Kidney (tissue), 14 donors: ENCODE measurements around the gene EGFR. TPM values are rescaled to one million over a fixed set of nuclear protein-coding genes. Genes with fewer than 3 reads are reported as not detected.

Experiments used
- DNase-seq, 5 donors: peaks; one replicate each; pipeline ENCODE4 v3.0.0-alpha.2; 2013 to 2020
- FAIRE-seq: peaks from 2 replicates; lab custom pipeline; 2012; peaks lifted over from hg19 to GRCh38; lab: Jason Lieb, UNC
- H3K27ac ChIP-seq, 2 donors: one replicate each; pipeline ENCODE4 v1.7.0; 2013; ENCODE audit warnings: low read depth in 2 of 2, low read length in 2 of 2, inconsistent platforms in 1 of 2
- H3K27me3 ChIP-seq: one replicate; pipeline ENCODE4 v1.7.1; 2013; ENCODE audit warnings: low read length, inconsistent platforms; ENCODE audit not compliant: control insufficient read depth, insufficient read depth
- H3K36me3 ChIP-seq, 3 donors: one replicate each; pipeline versions ENCODE4 v1.7.0 to v1.7.1; 2013; ENCODE audit warnings: low read length in 3 of 3, control low read depth in 1 of 3, inconsistent platforms in 1 of 3; ENCODE audit not compliant: insufficient read depth in 3 of 3, control insufficient read depth in 2 of 3
- H3K4me1 ChIP-seq, 3 donors: one replicate each; pipeline versions ENCODE4 v1.7.0 to v1.7.1; 2013; ENCODE audit warnings: low read length in 3 of 3, inconsistent platforms in 1 of 3, low read depth in 1 of 3; ENCODE audit not compliant: control insufficient read depth in 2 of 3, insufficient read depth in 2 of 3
- H3K4me3 ChIP-seq, 3 donors: one replicate each; pipeline versions ENCODE4 v1.7.0 to v1.8.1; 2013; ENCODE audit warnings: low read length in 3 of 3, control low read depth in 1 of 3, inconsistent platforms in 1 of 3
- H3K9ac ChIP-seq, 3 donors: one replicate each; pipeline versions ENCODE4 v1.7.0 to v1.7.1; 2013; ENCODE audit warnings: low read length in 3 of 3, control low read depth in 1 of 3, inconsistent platforms in 1 of 3
- H3K9me3 ChIP-seq, 3 donors: one replicate each; pipeline versions ENCODE4 v1.7.0 to v1.7.1; 2013; ENCODE audit warnings: low read length in 3 of 3, control low read depth in 1 of 3, inconsistent platforms in 1 of 3; ENCODE audit not compliant: control insufficient read depth in 2 of 3, insufficient read depth in 1 of 3
- CTCF ChIP-seq: IDR thresholded peaks from 3 replicates; pipeline ENCODE4 v1.5.1; 2012; ENCODE audit warnings: mild to moderate bottlenecking, moderate library complexity, borderline replicate concordance; ENCODE audit not compliant: insufficient read depth; ENCODE audit errors: extremely low read depth
- intact Hi-C: fragments of 100-400 bp; cut with DNase I; formaldehyde crosslinking; loops from one replicate; pipeline ENCODE4 v1.11.1; 2022
- polyA plus RNA-seq: library from polyadenylated mRNA; stranded (reverse); fragments of 350-450 nt; fragmentation: Illumina TruSeq; extraction: RNeasy Lipid Tissue Mini Kit (QIAGEN cat#74804); gene quantifications from one replicate; pipeline ENCODE4 v1.2.3, GENCODE V29; 2014; ENCODE audit warnings: low read depth, low replicate concordance; ENCODE audit not compliant: insufficient read depth
- total RNA-seq: library from RNA; stranded (reverse); fragmentation: NEBNext Ultra II Directional; extraction: Animal tissue kit (Norgen Biotek cat#: 25700); gene quantifications from one replicate; pipeline ENCODE4 v1.2.1, GENCODE V29; 2021
- donor health status: control.
- donor health status: control.
- donor health status: control.
- donor health status: control.
- donor health status: control.
- donor health status: DM: yes; HTN: yes; CAD: no.
- donor health status: Normal renal cell carcinoma (clear cell type).

Gene EGFR
- total and polyA plus RNA-seq, 2 donors from 2014 or later, result 5.9 to 61.3 TPM

- Histone ChIP-seq H3K27ac (no peak overlapping the region), H3K27me3 (no peaks in the 10 kb centered on the region), H3K9me3 (peaks cover 0 to 4% (median 0%) of the 10 kb centered on the region in 3 donors), H3K4me1 (no peaks in the 10 kb centered on the region), H3K9ac (no peak overlapping the region), H3K4me3 (no peak overlapping the region), H3K36me3 (no peaks in the 10 kb centered on the region)
- FAIRE-seq, result no peak
- DNase-seq, result no peak
- intact Hi-C loops, result no loop called here
- TF ChIP-seq CTCF, result no peak
Measured at GRCh38 chr7:54972733-54973294, 46.0 kb upstream of the EGFR start.

GRCh38 chr7:54978364-54979116 lies 40.3 kb upstream of the EGFR start:
- Histone ChIP-seq H3K4me3 (no peak overlapping the region), H3K36me3 (no peaks in the 10 kb centered on the region), H3K9me3 (no peaks in the 10 kb centered on the region), H3K4me1 (no peaks in the 10 kb centered on the region), H3K27me3 (no peaks in the 10 kb centered on the region), H3K9ac (no peak overlapping the region), H3K27ac (no peak overlapping the region)
- TF ChIP-seq CTCF, result no peak
- no peak for DNase-seq
- intact Hi-C loops, result no loop called here
- no peak for FAIRE-seq

GRCh38 chr7:54980521-54980920 lies 38.3 kb upstream of the EGFR start:
- Histone ChIP-seq H3K36me3 (no peaks in the 10 kb centered on the region), H3K4me1 (no peaks in the 10 kb centered on the region), H3K4me3 (no peak overlapping the region), H3K27me3 (no peaks in the 10 kb centered on the region), H3K27ac (no peak overlapping the region), H3K9ac (no peak overlapping the region), H3K9me3 (no peaks in the 10 kb centered on the region)
- intact Hi-C loops, result no loop called here
- FAIRE-seq (no peak), DNase-seq (no peak)
- TF ChIP-seq CTCF, result no peak
